Common myeloid progenitor, CD34-positive (primary cell): ENCODE measurements around the gene IQCE.
A peak's percentile ranks its signal among the peaks of the same experiment; 100 is the strongest.

ENCODE experiments used
- CTCF ChIA-PET: fragments of 350-600 bp; sonication (Branson Sonifier 250); formaldehyde crosslinking; loops from one replicate; lab custom pipeline; 2021; ENCODE audit warnings: antibody characterized with exemption; lab: Charles Lee
- POLR2A ChIA-PET: fragments of 350-600 bp; sonication (Branson Sonifier 250); formaldehyde crosslinking; loops from one replicate; lab custom pipeline; 2021; ENCODE audit warnings: antibody characterized with exemption; lab: Charles Lee
- DNase-seq, 3 donors: peaks; one replicate each; pipeline versions ENCODE4 v3.0.0 to v3.0.0-alpha.2; 2013
- H3K27ac ChIP-seq, 2 experiments: 1 replicate in 1 of 2; 2 replicates in 1 of 2; pipeline ENCODE4 v1.7.0; 2013; ENCODE audit warnings: inconsistent platforms in 2 of 2, low read length in 2 of 2, mild to moderate bottlenecking in 2 of 2, low read depth in 1 of 2, moderate library complexity in 1 of 2; ENCODE audit not compliant: severe bottlenecking in 2 of 2, insufficient read depth in 1 of 2, poor library complexity in 1 of 2
- H3K27me3 ChIP-seq, 5 experiments: replicated peaks in 2 of 5; 1 replicate in 3 of 5; 2 replicates in 2 of 5; pipeline versions ENCODE4 v1.6.1 to v1.7.0; 2013; ENCODE audit warnings: low read length in 4 of 5, mild to moderate bottlenecking in 2 of 5, moderate library complexity in 2 of 5, inconsistent platforms in 1 of 5; ENCODE audit not compliant: insufficient read depth in 5 of 5, control insufficient read depth in 4 of 5
- H3K36me3 ChIP-seq, 4 experiments: 1 replicate in 2 of 4; 2 replicates in 2 of 4; pipeline versions ENCODE4 v1.6.1 to v1.7.0; 2013; ENCODE audit warnings: low read length in 3 of 4, control low read depth in 1 of 4, mild to moderate bottlenecking in 1 of 4; ENCODE audit not compliant: control insufficient read depth in 4 of 4, insufficient read depth in 4 of 4
- H3K4me1 ChIP-seq, 4 experiments: 1 replicate in 3 of 4; 2 replicates in 1 of 4; pipeline versions ENCODE4 v1.6.1 to v1.7.1; 2013; ENCODE audit warnings: low read length in 3 of 4, mild to moderate bottlenecking in 3 of 4, control low read depth in 1 of 4, inconsistent platforms in 1 of 4, moderate library complexity in 1 of 4; ENCODE audit not compliant: control insufficient read depth in 4 of 4, insufficient read depth in 4 of 4; ENCODE audit errors: control extremely low read depth in 1 of 4
- H3K4me3 ChIP-seq, 7 experiments: 1 replicate in 4 of 7; 2 replicates in 3 of 7; pipeline versions ENCODE4 v1.5.1 to v1.7.0; 2013; ENCODE audit warnings: mild to moderate bottlenecking in 7 of 7, low read length in 6 of 7, moderate library complexity in 6 of 7, inconsistent platforms in 2 of 7, low read depth in 2 of 7, control low read depth in 1 of 7; ENCODE audit not compliant: insufficient read depth in 4 of 7, control insufficient read depth in 1 of 7; ENCODE audit errors: extremely low read depth in 1 of 7
- H3K9me3 ChIP-seq, 5 experiments: 1 replicate in 4 of 5; 2 replicates in 1 of 5; pipeline versions ENCODE4 v1.6.1 to v1.7.1; 2013; ENCODE audit warnings: low read length in 4 of 5, mild to moderate bottlenecking in 2 of 5, inconsistent platforms in 1 of 5, low read depth in 1 of 5, moderate library complexity in 1 of 5; ENCODE audit not compliant: control insufficient read depth in 4 of 5, insufficient read depth in 2 of 5; ENCODE audit errors: control extremely low read depth in 1 of 5
- WGBS: methylation state at CpG from one replicate; pipeline ENCODE4 v1.1.5; 2013; ENCODE audit not compliant: insufficient coverage; 5-methylcytosine and 5-hydroxymethylcytosine counted together

Gene IQCE

GRCh38 chr7:2631946-2632732 is 73.4 kb downstream of the IQCE start, which contains the start of gene TTYH3:
TTYH3 (plus strand) TSS chr7:2631986; CDS start chr7:2632156, 170 bp downstream.
- Histone ChIP-seq H3K9me3 (no peaks in the 10 kb centered on the region), H3K27ac (peak within 1 kb of the TSS; percentile 54 to 83), H3K4me3 (peak within 1 kb of the TSS; percentile 53 to 95 (median 84)), H3K27me3 (no peaks in the 10 kb centered on the region), H3K4me1 (peaks cover 0 to 55% (median 38%) of the 10 kb centered on the region in 4 experiments), H3K36me3 (peaks cover 0 to 8% (median 0%) of the 10 kb centered on the region in 4 experiments)
- ChIA-PET CTCF (interaction anchor here (0.6 to 16.3 kb wide), 7 partner anchors 10 to 87 kb away, joined by 3 to 114 read pairs (median 4); no protein-coding TSS in a partner anchor), POLR2A (interaction anchor here (0.9 to 1.0 kb wide), 3 partner anchors 8 to 13 kb away, joined by 3 to 5 read pairs (median 3); no protein-coding TSS in a partner anchor)
- DNase-seq, result peak in 1 of 3 donors; percentile 18
- 0% methylated on average over 50 of the region's 62 CpGs for WGBS

GRCh38 chr7:2632733-2633537 is 74.2 kb downstream of the IQCE start:
- CTCF ChIA-PET, result interaction anchor here (0.6 to 1.6 kb wide), 4 partner anchors 11 to 86 kb away, joined by 3 to 4 read pairs (median 3); no protein-coding TSS in a partner anchor
- Histone ChIP-seq H3K9me3 (no peaks in the 10 kb centered on the region), H3K4me3 (peak overlapping the region; percentile 53 to 95 (median 84)), H3K27me3 (no peaks in the 10 kb centered on the region), H3K36me3 (peaks cover 0 to 8% (median 0%) of the 10 kb centered on the region in 4 experiments), H3K27ac (peak overlapping the region; percentile 54 to 83), H3K4me1 (peaks cover 0 to 63% (median 45%) of the 10 kb centered on the region in 4 experiments)
- POLR2A ChIA-PET, result interaction anchor here (1.0 kb wide), 1 partner anchor 12 kb away, joined by 5 read pairs; no protein-coding TSS in a partner anchor
- 0% methylated on average over 27 of the region's 35 CpGs for whole genome bisulfite sequencing
- DNase-seq, result peak; percentile 41 to 76 (median 72)

- peak overlapping the region; percentile 53 to 95 (median 84) for H3K4me3 ChIP-seq
- peak; percentile 16 to 56 (median 49) for DNase-seq
- no peaks in the 10 kb centered on the region for H3K27me3 ChIP-seq
- peaks cover 0 to 8% (median 0%) of the 10 kb centered on the region in 4 experiments for H3K36me3 ChIP-seq
- peak overlapping the region; percentile 54 to 83 for H3K27ac ChIP-seq
- ChIA-PET CTCF (interaction anchor here (1.0 to 1.6 kb wide), 4 partner anchors 10 to 26 kb away, joined by 3 to 4 read pairs (median 4); no protein-coding TSS in a partner anchor), POLR2A (no interaction called here)
- no peaks in the 10 kb centered on the region for H3K9me3 ChIP-seq
- peaks cover 0 to 71% (median 45%) of the 10 kb centered on the region in 4 experiments for H3K4me1 ChIP-seq
- 41% methylated on average over 20 of the region's 22 CpGs for WGBS
These were observed 74.9 kb downstream of the IQCE start for GRCh38 chr7:2633538-2634266.

GRCh38 chr7:2634267-2635145 is 75.7 kb downstream of the IQCE start:
- Histone ChIP-seq H3K4me3 (peak overlapping the region in 3 of 7 experiments; percentile 84 to 95 (median 89)), H3K27me3 (no peaks in the 10 kb centered on the region), H3K27ac (peak overlapping the region in 1 of 2 experiments; percentile 83), H3K9me3 (no peaks in the 10 kb centered on the region), H3K4me1 (peaks cover 0 to 78% (median 45%) of the 10 kb centered on the region in 4 experiments), H3K36me3 (peaks cover 0 to 16% (median 0%) of the 10 kb centered on the region in 4 experiments)
- no peak for DNase-seq
- ChIA-PET POLR2A (interaction anchor here (1.1 kb wide), 1 partner anchor 14 kb away, joined by 4 read pairs; no protein-coding TSS in a partner anchor), CTCF (interaction anchor here (1.0 to 1.9 kb wide), 5 partner anchors 11 to 26 kb away, joined by 3 to 6 read pairs (median 4); no protein-coding TSS in a partner anchor)
- 99% methylated on average over 13 of the region's 22 CpGs for WGBS

GRCh38 chr7:2635148-2635668 is 76.4 kb downstream of the IQCE start:
- Histone ChIP-seq H3K36me3 (peaks cover 0 to 17% (median 0%) of the 10 kb centered on the region in 4 experiments), H3K27ac (no peak overlapping the region), H3K4me3 (no peak overlapping the region), H3K9me3 (no peaks in the 10 kb centered on the region), H3K27me3 (no peaks in the 10 kb centered on the region), H3K4me1 (peaks cover 0 to 78% (median 45%) of the 10 kb centered on the region in 4 experiments)
- ChIA-PET POLR2A (interaction anchor here (0.6 to 1.1 kb wide), 2 partner anchors 13 to 14 kb away, joined by 3 to 4 read pairs; no protein-coding TSS in a partner anchor), CTCF (interaction anchor here (1.2 to 1.9 kb wide), 5 partner anchors 10 to 26 kb away, joined by 3 to 6 read pairs (median 4); no protein-coding TSS in a partner anchor)
- WGBS, result 98% methylated on average over 15 of the region's 15 CpGs
- DNase-seq, result no peak
